ENCODE data around the gene CTSW. TPM values are rescaled to one million over a fixed set of nuclear protein-coding genes. Genes with fewer than 3 reads are reported as not detected.

CTSW gene
- total RNA-seq, 4 donors from 2014 or later, result 0.62 to 3.6 TPM; not detected in 2

DNA sequence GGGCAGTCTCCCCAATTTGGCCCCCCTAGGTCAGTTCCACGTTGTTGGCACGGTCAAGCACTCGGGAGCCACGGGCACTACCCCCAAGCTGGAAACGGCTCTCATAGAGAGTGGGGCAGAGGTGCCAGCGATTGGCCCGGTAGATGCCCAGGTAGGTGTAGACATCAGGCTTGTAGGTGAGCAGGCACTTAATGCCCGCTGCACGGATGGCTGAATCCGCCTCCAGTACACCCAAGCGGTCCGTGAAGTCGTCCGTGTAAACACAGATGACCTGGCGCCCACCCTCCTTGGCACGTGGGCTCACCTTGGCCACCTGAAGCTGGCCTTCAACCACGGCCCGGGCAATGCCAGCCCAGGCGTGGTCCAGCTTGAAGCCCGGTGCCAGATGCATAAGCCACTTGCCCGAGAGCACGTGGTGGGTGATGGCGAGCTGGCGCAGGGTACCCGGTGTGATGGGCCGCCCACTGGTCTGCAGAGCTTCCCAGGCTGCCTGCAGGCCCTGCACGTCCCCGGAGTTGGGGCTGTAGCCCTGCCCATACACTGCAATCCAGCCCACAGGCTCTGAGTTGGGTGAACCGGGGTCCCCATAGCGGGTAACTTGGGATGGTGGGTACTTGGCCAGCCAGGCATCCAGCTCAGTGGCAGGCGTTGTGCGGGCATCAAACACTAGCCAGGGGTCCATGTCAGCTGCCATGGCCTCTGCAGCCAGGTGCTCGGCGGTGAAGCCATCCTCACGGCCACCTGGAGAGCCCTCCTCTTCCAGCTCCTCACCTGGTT, 38.0 kb downstream of the CTSW start:
- TF ChIP-seq, protein P1, sequence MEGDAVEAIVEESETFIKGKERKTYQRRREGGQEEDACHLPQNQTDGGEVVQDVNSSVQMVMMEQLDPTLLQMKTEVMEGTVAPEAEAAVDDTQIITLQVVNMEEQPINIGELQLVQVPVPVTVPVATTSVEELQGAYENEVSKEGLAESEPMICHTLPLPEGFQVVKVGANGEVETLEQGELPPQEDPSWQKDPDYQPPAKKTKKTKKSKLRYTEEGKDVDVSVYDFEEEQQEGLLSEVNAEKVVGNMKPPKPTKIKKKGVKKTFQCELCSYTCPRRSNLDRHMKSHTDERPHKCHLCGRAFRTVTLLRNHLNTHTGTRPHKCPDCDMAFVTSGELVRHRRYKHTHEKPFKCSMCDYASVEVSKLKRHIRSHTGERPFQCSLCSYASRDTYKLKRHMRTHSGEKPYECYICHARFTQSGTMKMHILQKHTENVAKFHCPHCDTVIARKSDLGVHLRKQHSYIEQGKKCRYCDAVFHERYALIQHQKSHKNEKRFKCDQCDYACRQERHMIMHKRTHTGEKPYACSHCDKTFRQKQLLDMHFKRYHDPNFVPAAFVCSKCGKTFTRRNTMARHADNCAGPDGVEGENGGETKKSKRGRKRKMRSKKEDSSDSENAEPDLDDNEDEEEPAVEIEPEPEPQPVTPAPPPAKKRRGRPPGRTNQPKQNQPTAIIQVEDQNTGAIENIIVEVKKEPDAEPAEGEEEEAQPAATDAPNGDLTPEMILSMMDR (IDR thresholded peaks at IDR 0.05), result no peak
- TF ChIP-seq POLR2A (IDR thresholded peaks at IDR 0.05), result no peak
- intact Hi-C loops (cut with DNase I; ENCODE audit: low total_unique reads), result no loop called here
- no peaks in the 10 kb centered on the region for H3K9me3 ChIP-seq
- peak overlapping the region; percentile 94 to 97 for H3K27ac ChIP-seq
- peaks cover 23 to 39% of the 10 kb centered on the region in 2 donors for H3K4me1 ChIP-seq
- no peaks in the 10 kb centered on the region for H3K36me3 ChIP-seq
- H3K27me3 ChIP-seq, result no peaks in the 10 kb centered on the region
- DNase-seq, result peak; percentile 34 to 39
- H3K4me3 ChIP-seq, result peak overlapping the region; percentile 90 to 98

DNA sequence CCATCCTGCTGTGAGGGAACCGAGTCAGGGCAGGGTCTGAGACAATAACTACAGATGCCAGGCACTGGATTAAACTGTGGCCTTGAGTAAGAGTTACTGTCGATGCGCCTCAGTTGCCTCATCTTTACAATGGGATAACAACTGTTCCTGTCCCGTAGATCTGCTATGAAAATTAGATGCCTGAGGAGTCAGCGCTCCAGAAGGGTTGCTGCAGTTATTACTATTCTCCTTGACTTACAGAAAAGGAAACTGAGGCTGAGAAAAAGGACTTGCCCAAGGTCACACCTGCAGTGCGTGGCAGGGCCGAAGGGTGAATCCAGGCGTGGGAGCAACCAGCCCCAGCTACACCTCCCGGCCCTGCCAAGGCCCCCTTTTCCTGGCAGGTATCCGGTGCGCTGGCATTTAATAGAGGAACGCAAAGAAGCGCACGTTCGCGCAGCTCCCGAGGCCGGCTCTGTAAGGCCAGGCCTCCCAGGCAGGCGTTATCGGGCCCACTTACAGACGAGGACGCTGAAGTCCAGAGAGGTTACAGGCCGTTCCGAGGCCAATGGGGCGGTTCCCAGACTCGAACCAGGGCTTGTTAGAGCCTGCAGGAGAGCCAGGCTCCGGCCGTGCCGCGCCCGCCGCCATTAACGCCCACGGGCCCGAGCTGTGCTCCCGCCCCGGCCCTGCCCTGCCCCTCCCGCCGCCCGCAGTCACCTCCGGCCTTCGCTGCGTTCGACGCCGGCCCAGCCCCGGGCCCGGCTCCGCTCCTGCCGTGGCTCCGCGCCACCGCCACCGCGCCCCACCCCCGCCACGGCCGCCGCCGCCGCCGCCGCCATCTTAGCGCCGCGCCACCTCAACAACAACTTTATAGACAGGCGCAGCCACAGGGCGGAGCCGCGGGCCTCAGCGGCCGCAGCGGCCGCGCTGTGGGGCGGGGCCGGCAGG, 38.8 kb downstream of the CTSW start, which contains the start of gene C11orf68:
Gene C11orf68 (minus strand): TSS at position 852 of the 930 bp plus-strand sequence. CDS start 31 bp downstream, at position 821.
- Histone ChIP-seq H3K27ac (peak within 1 kb of the TSS; percentile 94 to 97), H3K9me3 (no peaks in the 10 kb centered on the region), H3K4me3 (peak within 1 kb of the TSS; percentile 90 to 98), H3K4me1 (peaks cover 23 to 39% of the 10 kb centered on the region in 2 donors), H3K36me3 (no peaks in the 10 kb centered on the region), H3K27me3 (no peaks in the 10 kb centered on the region)
- DNase-seq, result peak in 1 of 2 donors; percentile 56
- TF ChIP-seq, protein P1 (IDR thresholded peaks at IDR 0.05), result no peak
- peak; percentile 61 to 83 for TF ChIP-seq POLR2A (IDR thresholded peaks at IDR 0.05)
- intact Hi-C loops (cut with DNase I; ENCODE audit: low total_unique reads), result no loop called here

DNA sequence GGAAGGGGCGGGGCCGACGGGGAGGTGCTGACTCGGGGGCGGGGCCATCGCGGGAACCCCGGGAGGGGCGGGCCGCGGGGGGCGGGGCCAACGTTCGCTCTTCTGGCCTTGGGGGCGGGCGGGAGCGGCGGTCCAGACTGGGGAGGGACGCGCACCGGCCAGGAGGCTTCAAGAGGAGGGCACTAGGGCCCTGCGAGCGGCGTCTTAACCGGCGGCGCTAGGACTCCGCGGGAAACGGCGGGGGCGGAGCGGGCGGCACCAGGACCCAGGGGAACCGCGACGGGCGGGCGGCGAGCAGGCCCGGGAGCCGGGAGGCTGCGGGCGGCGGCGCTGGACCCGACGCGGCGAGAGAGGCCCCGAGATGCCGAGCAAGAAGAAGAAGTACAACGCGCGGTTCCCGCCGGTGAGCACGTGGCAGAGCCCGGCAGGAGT, 39.5 kb downstream of the CTSW start, which contains the start of gene DRAP1:
Gene DRAP1 (plus strand): TSS at position 286 of the 432 bp plus-strand sequence. CDS start 76 bp downstream, at position 362.
- TF ChIP-seq POLR2A (IDR thresholded peaks at IDR 0.05), result peak; percentile 66 to 71
- TF ChIP-seq, protein P1 (IDR thresholded peaks at IDR 0.05), result peak in 2 of 4 experiments; percentile 57 to 58
- no peaks in the 10 kb centered on the region for H3K9me3 ChIP-seq
- H3K27me3 ChIP-seq, result no peaks in the 10 kb centered on the region
- H3K4me1 ChIP-seq, result peaks cover 23 to 39% of the 10 kb centered on the region in 2 donors
- intact Hi-C loops (cut with DNase I; ENCODE audit: low total_unique reads), result no loop called here
- DNase-seq, result peak; percentile 98 to 99
- peak within 1 kb of the TSS; percentile 94 to 97 for H3K27ac ChIP-seq
- no peaks in the 10 kb centered on the region for H3K36me3 ChIP-seq
- peak within 1 kb of the TSS; percentile 90 to 98 for H3K4me3 ChIP-seq

DNA sequence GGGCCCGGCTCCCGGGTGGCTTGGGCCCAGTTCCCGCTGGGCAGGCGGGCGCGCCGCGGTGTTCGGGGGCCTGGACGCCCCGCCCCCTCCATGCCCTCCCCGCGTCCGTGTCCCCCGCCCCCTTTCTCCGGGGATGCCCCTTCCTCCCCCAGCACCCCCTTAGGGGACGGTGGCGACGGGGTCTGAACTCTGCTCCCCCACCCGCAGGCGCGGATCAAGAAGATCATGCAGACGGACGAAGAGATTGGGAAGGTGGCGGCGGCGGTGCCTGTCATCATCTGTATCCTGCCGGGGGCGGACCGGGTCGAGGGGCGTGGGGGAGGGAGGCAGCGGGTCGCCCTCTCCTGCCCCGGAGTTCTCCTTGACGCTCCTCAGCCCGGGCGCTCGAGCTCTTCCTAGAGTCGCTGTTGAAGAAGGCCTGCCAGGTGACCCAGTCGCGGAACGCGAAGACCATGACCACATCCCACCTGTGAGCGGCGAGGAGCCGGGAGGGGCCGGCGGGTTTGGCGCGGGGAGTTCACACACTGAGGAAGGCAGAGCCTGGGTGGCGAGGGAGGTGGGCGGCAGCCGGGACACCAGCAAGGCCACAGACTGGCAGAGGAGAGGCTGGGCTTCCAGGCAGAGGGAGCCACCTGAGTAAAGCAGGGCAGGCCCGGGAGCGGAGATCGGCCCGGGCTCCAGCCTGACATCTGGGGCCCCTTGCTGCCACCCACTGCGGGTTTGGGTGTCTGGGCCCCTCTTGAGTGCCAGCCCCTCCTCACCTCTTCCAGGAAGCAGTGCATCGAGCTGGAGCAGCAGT, 40.1 kb downstream of the CTSW start:
- Histone ChIP-seq H3K36me3 (no peaks in the 10 kb centered on the region), H3K4me3 (peak overlapping the region; percentile 73 to 97), H3K4me1 (peaks cover 23 to 39% of the 10 kb centered on the region in 2 donors), H3K27me3 (no peaks in the 10 kb centered on the region), H3K9me3 (no peaks in the 10 kb centered on the region), H3K27ac (peak overlapping the region; percentile 82 to 94)
- TF ChIP-seq, protein P1 (IDR thresholded peaks at IDR 0.05), result no peak
- no peak for TF ChIP-seq POLR2A (IDR thresholded peaks at IDR 0.05)
- intact Hi-C loops (cut with DNase I; ENCODE audit: low total_unique reads), result no loop called here
- DNase-seq, result peak in 1 of 2 donors; percentile 60
